ENCODE data around the gene EFTUD2.

The EFTUD2 gene

DNA sequence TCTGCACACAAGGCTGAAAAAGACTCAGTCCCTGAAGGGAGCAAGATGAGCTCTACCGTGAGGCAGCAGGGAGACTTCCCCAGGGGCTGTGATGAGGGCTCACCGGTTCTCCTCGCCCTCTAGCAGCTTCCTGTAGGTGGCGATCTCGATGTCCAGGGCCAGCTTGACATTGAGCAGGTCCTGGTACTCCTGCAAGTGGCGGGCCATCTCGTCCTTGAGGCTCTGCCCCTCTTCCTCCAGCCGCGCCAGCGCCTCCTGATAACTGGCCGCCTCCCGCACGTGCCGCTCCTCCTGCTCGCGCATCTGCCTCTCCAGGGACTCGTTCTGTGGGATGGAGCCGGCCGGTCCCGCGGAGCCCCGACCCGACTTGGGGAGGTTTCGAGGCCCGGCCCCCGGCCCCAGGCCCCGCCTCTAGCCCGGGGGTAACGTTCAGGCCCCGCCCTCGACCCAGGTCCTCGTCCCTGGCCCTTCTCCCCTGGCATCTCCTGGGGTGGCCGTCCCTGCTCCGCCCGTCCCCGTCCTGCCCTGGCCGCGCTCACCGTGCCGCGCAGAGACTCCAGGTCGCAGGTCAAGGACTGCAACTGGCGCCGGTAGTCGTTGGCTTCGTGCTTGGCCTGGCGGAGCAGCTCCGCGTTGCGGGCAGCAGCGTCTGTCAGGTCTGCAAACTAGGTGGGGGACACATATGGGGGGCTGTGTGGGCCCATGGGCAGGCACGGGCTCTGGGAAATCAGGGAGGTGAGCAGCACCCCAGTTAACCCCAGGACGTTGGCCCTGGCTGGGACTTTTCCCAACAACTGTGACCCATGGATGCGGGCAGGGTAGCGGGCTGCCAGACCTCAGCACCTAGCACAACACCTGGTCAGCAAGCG is 12.1 kb upstream of the EFTUD2 start:
- TF ChIP-seq TEAD4 (IDR thresholded peaks at IDR 0.05) = no peak
- TF ChIP-seq RAD21 (IDR thresholded peaks at IDR 0.05; ENCODE audit: low read depth) = peak; percentile 65
- TF ChIP-seq, protein P1, sequence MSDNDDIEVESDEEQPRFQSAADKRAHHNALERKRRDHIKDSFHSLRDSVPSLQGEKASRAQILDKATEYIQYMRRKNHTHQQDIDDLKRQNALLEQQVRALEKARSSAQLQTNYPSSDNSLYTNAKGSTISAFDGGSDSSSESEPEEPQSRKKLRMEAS (IDR thresholded peaks at IDR 0.05) = no peak

DNA sequence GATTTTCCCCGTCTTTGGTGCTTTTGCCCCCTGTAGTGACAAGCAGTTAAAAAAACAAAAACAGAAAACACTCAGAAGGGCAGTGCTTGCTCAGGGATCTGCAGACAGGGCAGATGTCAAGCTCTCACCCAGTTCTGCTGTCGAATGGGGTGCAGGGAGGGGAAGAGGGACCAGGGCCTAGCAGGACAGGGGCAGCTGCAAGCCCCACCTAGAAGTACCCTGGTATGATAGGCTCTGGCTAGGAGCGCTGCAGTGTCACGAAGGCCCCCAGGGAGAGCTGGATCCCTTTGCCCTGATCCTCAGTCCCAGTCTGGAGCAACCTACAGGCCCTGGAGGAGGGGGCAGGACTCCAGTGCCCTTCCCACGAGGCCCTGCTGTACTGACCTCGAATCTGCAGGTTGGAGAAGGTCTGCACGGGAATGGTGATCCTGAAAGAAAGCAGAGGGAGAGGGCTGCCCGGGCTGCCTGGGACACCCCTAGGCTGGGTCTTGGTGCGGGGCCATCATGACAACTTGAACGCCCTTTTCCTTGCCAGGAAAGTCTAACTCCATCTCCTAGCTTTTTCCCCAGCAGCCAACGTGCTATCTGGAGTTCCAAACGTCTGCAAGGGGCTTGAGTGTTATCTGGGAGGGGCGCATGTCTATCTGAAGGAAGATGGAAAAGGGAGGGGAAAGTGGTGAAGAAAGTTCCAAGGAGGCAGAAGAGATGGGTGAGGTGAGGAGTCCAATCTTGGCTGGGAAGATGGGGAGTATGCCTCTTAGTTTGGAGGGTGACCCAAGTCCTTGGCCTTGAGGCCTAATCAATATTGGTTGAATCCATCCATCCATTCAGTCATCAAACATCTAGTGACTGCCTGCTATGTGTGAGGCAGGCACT is 11.2 kb upstream of the EFTUD2 start:
- TF ChIP-seq EGR1 (IDR thresholded peaks at IDR 0.05) (no peak), ZBTB7A (IDR thresholded peaks at IDR 0.05; ENCODE audit: low read depth) (no peak), CREB1 (IDR thresholded peaks at IDR 0.05; ENCODE audit: low read depth) (no peak), TCF12 (IDR thresholded peaks at IDR 0.05; ENCODE audit: low read depth) (no peak), RAD21 (IDR thresholded peaks at IDR 0.05; ENCODE audit: low read depth) (no peak), TAF1 (IDR thresholded peaks at IDR 0.05; ENCODE audit: low read depth) (no peak), CEBPB (IDR thresholded peaks at IDR 0.05) (no peak), NFIC (IDR thresholded peaks at IDR 0.05) (no peak), EP300 (IDR thresholded peaks at IDR 0.05; ENCODE audit: borderline replicate concordance) (no peak), FOXM1 (IDR thresholded peaks at IDR 0.05; ENCODE audit: borderline replicate concordance, low read depth) (no peak), YY1 (IDR thresholded peaks at IDR 0.05; ENCODE audit: low read depth) (no peak)
- TF ChIP-seq, protein P2, sequence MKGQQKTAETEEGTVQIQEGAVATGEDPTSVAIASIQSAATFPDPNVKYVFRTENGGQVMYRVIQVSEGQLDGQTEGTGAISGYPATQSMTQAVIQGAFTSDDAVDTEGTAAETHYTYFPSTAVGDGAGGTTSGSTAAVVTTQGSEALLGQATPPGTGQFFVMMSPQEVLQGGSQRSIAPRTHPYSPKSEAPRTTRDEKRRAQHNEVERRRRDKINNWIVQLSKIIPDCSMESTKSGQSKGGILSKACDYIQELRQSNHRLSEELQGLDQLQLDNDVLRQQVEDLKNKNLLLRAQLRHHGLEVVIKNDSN (IDR thresholded peaks at IDR 0.05) = no peak

DNA sequence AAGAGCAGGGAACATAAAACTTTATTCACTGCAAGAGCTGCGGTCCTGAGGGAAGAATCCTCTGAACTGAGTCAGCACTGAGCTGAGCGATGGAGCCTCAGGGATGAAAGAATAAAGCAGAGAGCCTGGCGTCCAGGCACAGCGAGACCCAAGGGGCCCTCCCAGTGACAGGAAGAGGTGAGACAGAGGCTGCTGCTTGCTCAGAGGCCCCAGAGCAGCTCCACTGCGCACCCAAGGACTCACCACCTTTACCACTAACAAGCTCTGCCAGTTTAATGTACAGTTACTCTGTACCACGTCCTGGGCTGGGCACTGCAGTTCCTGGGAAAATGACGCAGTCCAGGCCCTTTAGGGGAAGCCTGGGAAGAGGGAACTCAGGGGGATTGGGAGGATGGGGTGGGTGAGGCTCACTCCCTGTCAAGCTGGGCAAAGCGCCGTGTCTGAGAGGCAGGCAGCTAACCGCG is 10.5 kb upstream of the EFTUD2 start:
- TF ChIP-seq TAF1 (IDR thresholded peaks at IDR 0.05; ENCODE audit: low read depth) (no peak), TEAD4 (IDR thresholded peaks at IDR 0.05) (no peak), FOXM1 (IDR thresholded peaks at IDR 0.05; ENCODE audit: borderline replicate concordance, low read depth) (no peak), ZBTB7A (IDR thresholded peaks at IDR 0.05; ENCODE audit: low read depth) (no peak), EP300 (IDR thresholded peaks at IDR 0.05; ENCODE audit: borderline replicate concordance) (no peak), RAD21 (IDR thresholded peaks at IDR 0.05; ENCODE audit: low read depth) (no peak), NFIC (IDR thresholded peaks at IDR 0.05) (no peak), CEBPB (IDR thresholded peaks at IDR 0.05) (no peak), CREB1 (IDR thresholded peaks at IDR 0.05; ENCODE audit: low read depth) (no peak), TCF12 (IDR thresholded peaks at IDR 0.05; ENCODE audit: low read depth) (no peak), EGR1 (IDR thresholded peaks at IDR 0.05) (no peak), YY1 (IDR thresholded peaks at IDR 0.05; ENCODE audit: low read depth) (no peak)
- TF ChIP-seq, protein P2 (IDR thresholded peaks at IDR 0.05) = no peak
- TF ChIP-seq, protein P1 (IDR thresholded peaks at IDR 0.05) = no peak
- TF ChIP-seq, protein P3, sequence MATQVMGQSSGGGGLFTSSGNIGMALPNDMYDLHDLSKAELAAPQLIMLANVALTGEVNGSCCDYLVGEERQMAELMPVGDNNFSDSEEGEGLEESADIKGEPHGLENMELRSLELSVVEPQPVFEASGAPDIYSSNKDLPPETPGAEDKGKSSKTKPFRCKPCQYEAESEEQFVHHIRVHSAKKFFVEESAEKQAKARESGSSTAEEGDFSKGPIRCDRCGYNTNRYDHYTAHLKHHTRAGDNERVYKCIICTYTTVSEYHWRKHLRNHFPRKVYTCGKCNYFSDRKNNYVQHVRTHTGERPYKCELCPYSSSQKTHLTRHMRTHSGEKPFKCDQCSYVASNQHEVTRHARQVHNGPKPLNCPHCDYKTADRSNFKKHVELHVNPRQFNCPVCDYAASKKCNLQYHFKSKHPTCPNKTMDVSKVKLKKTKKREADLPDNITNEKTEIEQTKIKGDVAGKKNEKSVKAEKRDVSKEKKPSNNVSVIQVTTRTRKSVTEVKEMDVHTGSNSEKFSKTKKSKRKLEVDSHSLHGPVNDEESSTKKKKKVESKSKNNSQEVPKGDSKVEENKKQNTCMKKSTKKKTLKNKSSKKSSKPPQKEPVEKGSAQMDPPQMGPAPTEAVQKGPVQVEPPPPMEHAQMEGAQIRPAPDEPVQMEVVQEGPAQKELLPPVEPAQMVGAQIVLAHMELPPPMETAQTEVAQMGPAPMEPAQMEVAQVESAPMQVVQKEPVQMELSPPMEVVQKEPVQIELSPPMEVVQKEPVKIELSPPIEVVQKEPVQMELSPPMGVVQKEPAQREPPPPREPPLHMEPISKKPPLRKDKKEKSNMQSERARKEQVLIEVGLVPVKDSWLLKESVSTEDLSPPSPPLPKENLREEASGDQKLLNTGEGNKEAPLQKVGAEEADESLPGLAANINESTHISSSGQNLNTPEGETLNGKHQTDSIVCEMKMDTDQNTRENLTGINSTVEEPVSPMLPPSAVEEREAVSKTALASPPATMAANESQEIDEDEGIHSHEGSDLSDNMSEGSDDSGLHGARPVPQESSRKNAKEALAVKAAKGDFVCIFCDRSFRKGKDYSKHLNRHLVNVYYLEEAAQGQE (IDR thresholded peaks at IDR 0.05; ENCODE audit: low read depth) = no peak

DNA sequence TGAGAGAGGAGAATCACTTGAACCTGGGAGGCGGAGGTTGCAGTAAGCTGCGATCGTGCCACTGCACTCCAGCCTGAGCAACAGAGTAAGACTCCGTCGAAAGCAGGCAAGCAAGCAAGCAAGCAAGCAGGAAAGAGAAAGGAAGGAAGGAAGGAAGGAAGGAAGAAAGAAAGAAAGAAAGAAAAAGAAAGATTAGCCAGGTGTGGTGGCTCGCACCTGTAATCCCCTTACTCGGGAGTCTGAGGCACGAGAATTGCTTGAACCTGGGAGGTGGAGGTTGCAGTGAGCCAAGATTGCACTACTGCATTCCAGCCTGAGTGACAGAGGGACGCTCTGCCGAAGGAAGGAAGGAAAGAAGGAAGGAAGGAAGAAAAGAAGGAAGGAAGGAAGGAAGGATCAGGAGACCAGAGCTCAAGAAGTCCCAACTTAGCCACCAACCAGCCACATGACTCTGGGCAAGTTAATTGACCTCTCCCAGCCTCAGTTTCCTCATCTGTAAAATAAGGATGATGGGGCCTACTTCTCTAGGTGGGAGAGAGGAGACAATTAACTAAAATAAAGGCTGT is 9.6 kb upstream of the EFTUD2 start:
- TF ChIP-seq CEBPB (IDR thresholded peaks at IDR 0.05) (no peak), YY1 (IDR thresholded peaks at IDR 0.05; ENCODE audit: low read depth) (no peak), FOXM1 (IDR thresholded peaks at IDR 0.05; ENCODE audit: borderline replicate concordance, low read depth) (no peak), TCF12 (IDR thresholded peaks at IDR 0.05; ENCODE audit: low read depth) (no peak), EP300 (IDR thresholded peaks at IDR 0.05; ENCODE audit: borderline replicate concordance) (no peak), NFIC (IDR thresholded peaks at IDR 0.05) (no peak), EGR1 (IDR thresholded peaks at IDR 0.05) (no peak), ZBTB7A (IDR thresholded peaks at IDR 0.05; ENCODE audit: low read depth) (no peak), CREB1 (IDR thresholded peaks at IDR 0.05; ENCODE audit: low read depth) (no peak), TAF1 (IDR thresholded peaks at IDR 0.05; ENCODE audit: low read depth) (no peak), RAD21 (IDR thresholded peaks at IDR 0.05; ENCODE audit: low read depth) (no peak), TEAD4 (IDR thresholded peaks at IDR 0.05) (no peak)
- TF ChIP-seq, protein P1 (IDR thresholded peaks at IDR 0.05) = no peak
- TF ChIP-seq, protein P3 (IDR thresholded peaks at IDR 0.05; ENCODE audit: low read depth) = no peak
- TF ChIP-seq, protein P2 (IDR thresholded peaks at IDR 0.05) = no peak

All from Ishikawa (cell line).